GM23338 (cell line): ENCODE results near the gene RFNG. TPM values are rescaled to one million over a fixed set of nuclear protein-coding genes. Genes with fewer than 3 reads are reported as not detected.

Source experiments
- ATAC-seq: fragments of 200-7000 bp; cut with Tn5 transposase; 3 replicates; pipeline ENCODE4 v1.9.1; 2020
- DNase-seq: peaks from one replicate; pipeline ENCODE4 v3.0.0-alpha.2; 2015; ENCODE audit warnings: low spot score
- H2AFZ ChIP-seq: fragments of 200-600 bp; sonication (generic); 2 replicates; pipeline ENCODE4 v1.8.0; 2016; ENCODE audit warnings: antibody characterized with exemption, mild to moderate bottlenecking, moderate library complexity
- H3F3A ChIP-seq: fragments of 200-600 bp; sonication (generic); replicated peaks from 2 replicates; pipeline ENCODE4 v1.8.0; 2017; ENCODE audit warnings: antibody characterized with exemption, mixed run types, low read depth
- H3K27ac ChIP-seq: fragments of 200-600 bp; sonication (generic); 2 replicates; pipeline ENCODE4 v1.6.1; 2016; ENCODE audit warnings: low read depth
- H3K27me3 ChIP-seq: fragments of 200-600 bp; sonication (generic); 2 replicates; pipeline ENCODE4 v1.8.0; 2016; ENCODE audit warnings: mild to moderate bottlenecking, mixed run types, moderate library complexity; ENCODE audit not compliant: insufficient read depth
- H3K36me3 ChIP-seq: fragments of 200-600 bp; sonication (generic); 2 replicates; pipeline ENCODE4 v1.8.0; 2016; ENCODE audit warnings: mild to moderate bottlenecking; ENCODE audit not compliant: insufficient read depth
- H3K4me1 ChIP-seq: fragments of 200-600 bp; sonication (generic); 2 replicates; pipeline ENCODE4 v1.8.0; 2016; ENCODE audit warnings: mild to moderate bottlenecking, moderate library complexity; ENCODE audit not compliant: insufficient read depth
- H3K4me2 ChIP-seq: fragments of 200-600 bp; sonication (generic); 2 replicates; pipeline ENCODE4 v1.7.1; 2017; ENCODE audit warnings: mixed run types
- H3K4me3 ChIP-seq: fragments of 200-600 bp; sonication (generic); 2 replicates; pipeline ENCODE4 v1.6.1; 2016; ENCODE audit warnings: mixed run types
- H3K79me2 ChIP-seq: fragments of 200-600 bp; sonication (generic); replicated peaks from 2 replicates; pipeline ENCODE4 v1.8.0; 2017; ENCODE audit warnings: mild to moderate bottlenecking; ENCODE audit not compliant: insufficient read depth
- H3K9me2 ChIP-seq: fragments of 200-600 bp; sonication (generic); 2 replicates; pipeline ENCODE4 v1.8.0; 2017; ENCODE audit not compliant: insufficient read depth
- H4K20me1 ChIP-seq: fragments of 200-600 bp; sonication (generic); replicated peaks from 2 replicates; pipeline ENCODE4 v1.8.0; 2017; ENCODE audit warnings: mild to moderate bottlenecking; ENCODE audit not compliant: insufficient read depth
- H3K27ac Mint-ChIP-seq: 2 replicates; pipeline ENCODE4 v1.8.0; 2020; ENCODE audit warnings: inconsistent platforms, mild to moderate bottlenecking, moderate library complexity, mixed read lengths
- H3K27me3 Mint-ChIP-seq: 3 replicates; pipeline ENCODE4 v1.8.0; 2022; ENCODE audit warnings: low read depth, mild to moderate bottlenecking, moderate library complexity, mixed read lengths, inconsistent platforms; ENCODE audit not compliant: insufficient read depth, poor library complexity
- H3K36me3 Mint-ChIP-seq: 3 replicates; pipeline ENCODE4 v1.8.0; 2021; ENCODE audit warnings: low read depth, mild to moderate bottlenecking, inconsistent platforms, moderate library complexity, mixed read lengths
- H3K4me1 Mint-ChIP-seq: 3 replicates; pipeline ENCODE4 v1.8.0; 2020; ENCODE audit warnings: mild to moderate bottlenecking, inconsistent platforms, mixed read lengths
- H3K4me3 Mint-ChIP-seq: 3 replicates; pipeline ENCODE4 v1.8.0; 2021; ENCODE audit warnings: moderate library complexity, mild to moderate bottlenecking, inconsistent platforms, mixed read lengths
- H3K9me3 Mint-ChIP-seq: 3 replicates; pipeline ENCODE4 v1.8.0; 2020; ENCODE audit warnings: moderate library complexity, mild to moderate bottlenecking, inconsistent platforms, mixed read lengths
- ETS1 ChIP-seq: IDR thresholded peaks from 2 replicates; pipeline ENCODE4 v1.6.1; 2016; ENCODE audit warnings: antibody characterized with exemption
- NANOG ChIP-seq: IDR thresholded peaks from 2 replicates; pipeline ENCODE4 v1.6.1; 2016; ENCODE audit warnings: antibody characterized with exemption, borderline replicate concordance
- REST ChIP-seq: IDR thresholded peaks from one replicate; pipeline ENCODE4 v1.6.1; 2018; ENCODE audit warnings: antibody characterized with exemption; ENCODE audit not compliant: unreplicated experiment
- ZNF114 ChIP-seq: fragments of 250-450 bp; sonication (Bioruptor Pico); IDR thresholded peaks from 2 replicates; pipeline ENCODE4 v1.5.0; 2020; ENCODE audit warnings: mild to moderate bottlenecking, moderate library complexity
- ZNF331 ChIP-seq: fragments of 250-450 bp; sonication (Bioruptor Pico); IDR thresholded peaks from 2 replicates; pipeline ENCODE4 v1.5.0; 2020; ENCODE audit warnings: low read depth, mild to moderate bottlenecking, moderate library complexity
- polyA plus RNA-seq: library from polyadenylated mRNA; unstranded; fragments of >200 nt; fragmentation: Nextera tagmentation; extraction: Ambion mirVana; gene quantifications from 2 replicates; pipeline ENCODE4 v1.2.1, GENCODE V29; 2016
- total RNA-seq: library from RNA; depleted of rRNA; stranded (reverse); fragments of >200 nt; shearing (Covaris generic); gene quantifications from 2 replicates; pipeline ENCODE4 v1.2.3, GENCODE V29; 2014
- TF ChIP-seq, protein P1 (sequence below): fragments of 250-450 bp; sonication (Bioruptor Pico); IDR thresholded peaks from 2 replicates; pipeline ENCODE4 v1.5.0; 2020; ENCODE audit warnings: mild to moderate bottlenecking, moderate library complexity

The RFNG gene
- total and polyA plus RNA-seq, 2 experiments from 2014 or later: 18.0 to 44.7 TPM

GRCh38 chr17:82092628-82092994 is 41.0 kb upstream of the RFNG start (continued):
- TF ChIP-seq ETS1 (no peak), ZNF114 (CRISPR knock-in tag) (no peak)
- TF ChIP-seq, protein P1, sequence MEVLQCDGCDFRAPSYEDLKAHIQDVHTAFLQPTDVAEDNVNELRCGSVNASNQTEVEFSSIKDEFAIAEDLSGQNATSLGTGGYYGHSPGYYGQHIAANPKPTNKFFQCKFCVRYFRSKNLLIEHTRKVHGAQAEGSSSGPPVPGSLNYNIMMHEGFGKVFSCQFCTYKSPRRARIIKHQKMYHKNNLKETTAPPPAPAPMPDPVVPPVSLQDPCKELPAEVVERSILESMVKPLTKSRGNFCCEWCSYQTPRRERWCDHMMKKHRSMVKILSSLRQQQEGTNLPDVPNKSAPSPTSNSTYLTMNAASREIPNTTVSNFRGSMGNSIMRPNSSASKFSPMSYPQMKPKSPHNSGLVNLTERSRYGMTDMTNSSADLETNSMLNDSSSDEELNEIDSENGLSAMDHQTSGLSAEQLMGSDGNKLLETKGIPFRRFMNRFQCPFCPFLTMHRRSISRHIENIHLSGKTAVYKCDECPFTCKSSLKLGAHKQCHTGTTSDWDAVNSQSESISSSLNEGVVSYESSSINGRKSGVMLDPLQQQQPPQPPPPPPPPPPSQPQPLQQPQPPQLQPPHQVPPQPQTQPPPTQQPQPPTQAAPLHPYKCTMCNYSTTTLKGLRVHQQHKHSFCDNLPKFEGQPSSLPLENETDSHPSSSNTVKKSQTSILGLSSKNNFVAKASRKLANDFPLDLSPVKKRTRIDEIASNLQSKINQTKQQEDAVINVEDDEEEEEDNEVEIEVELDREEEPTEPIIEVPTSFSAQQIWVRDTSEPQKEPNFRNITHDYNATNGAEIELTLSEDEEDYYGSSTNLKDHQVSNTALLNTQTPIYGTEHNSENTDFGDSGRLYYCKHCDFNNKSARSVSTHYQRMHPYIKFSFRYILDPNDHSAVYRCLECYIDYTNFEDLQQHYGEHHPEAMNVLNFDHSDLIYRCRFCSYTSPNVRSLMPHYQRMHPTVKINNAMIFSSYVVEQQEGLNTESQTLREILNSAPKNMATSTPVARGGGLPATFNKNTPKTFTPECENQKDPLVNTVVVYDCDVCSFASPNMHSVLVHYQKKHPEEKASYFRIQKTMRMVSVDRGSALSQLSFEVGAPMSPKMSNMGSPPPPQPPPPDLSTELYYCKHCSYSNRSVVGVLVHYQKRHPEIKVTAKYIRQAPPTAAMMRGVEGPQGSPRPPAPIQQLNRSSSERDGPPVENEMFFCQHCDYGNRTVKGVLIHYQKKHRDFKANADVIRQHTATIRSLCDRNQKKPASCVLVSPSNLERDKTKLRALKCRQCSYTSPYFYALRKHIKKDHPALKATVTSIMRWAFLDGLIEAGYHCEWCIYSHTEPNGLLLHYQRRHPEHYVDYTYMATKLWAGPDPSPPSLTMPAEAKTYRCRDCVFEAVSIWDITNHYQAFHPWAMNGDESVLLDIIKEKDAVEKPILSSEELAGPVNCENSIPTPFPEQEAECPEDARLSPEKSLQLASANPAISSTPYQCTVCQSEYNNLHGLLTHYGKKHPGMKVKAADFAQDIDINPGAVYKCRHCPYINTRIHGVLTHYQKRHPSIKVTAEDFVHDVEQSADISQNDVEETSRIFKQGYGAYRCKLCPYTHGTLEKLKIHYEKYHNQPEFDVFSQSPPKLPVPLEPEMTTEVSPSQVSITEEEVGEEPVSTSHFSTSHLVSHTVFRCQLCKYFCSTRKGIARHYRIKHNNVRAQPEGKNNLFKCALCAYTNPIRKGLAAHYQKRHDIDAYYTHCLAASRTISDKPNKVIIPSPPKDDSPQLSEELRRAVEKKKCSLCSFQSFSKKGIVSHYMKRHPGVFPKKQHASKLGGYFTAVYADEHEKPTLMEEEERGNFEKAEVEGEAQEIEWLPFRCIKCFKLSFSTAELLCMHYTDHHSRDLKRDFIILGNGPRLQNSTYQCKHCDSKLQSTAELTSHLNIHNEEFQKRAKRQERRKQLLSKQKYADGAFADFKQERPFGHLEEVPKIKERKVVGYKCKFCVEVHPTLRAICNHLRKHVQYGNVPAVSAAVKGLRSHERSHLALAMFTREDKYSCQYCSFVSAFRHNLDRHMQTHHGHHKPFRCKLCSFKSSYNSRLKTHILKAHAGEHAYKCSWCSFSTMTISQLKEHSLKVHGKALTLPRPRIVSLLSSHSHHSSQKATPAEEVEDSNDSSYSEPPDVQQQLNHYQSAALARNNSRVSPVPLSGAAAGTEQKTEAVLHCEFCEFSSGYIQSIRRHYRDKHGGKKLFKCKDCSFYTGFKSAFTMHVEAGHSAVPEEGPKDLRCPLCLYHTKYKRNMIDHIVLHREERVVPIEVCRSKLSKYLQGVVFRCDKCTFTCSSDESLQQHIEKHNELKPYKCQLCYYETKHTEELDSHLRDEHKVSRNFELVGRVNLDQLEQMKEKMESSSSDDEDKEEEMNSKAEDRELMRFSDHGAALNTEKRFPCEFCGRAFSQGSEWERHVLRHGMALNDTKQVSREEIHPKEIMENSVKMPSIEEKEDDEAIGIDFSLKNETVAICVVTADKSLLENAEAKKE (CRISPR knock-in tag): no peak

DNA sequence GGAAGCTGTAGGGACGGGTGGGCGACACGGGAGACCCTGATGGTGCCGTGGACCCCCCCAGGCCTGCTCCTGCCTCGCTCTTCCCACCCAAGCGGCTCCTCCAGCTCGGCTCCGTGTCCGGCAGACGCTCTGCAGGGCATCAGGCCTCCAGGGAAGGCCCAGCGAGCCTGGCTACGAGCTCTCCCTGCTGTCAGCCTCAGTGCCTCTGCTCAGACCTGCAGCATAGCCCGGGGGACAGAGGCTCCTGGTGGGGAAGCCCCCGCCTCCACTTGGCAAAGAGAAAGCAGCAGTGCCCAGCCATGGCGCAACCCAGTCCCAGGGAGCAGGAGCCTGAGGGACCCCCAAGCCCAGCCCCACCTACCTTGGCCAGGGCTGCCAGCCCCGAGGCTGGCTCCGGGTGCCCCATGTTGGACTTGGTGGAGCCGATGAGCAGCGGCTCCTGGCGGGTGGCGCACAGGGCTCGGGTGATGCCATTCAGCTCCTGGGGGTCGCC is 40.5 kb upstream of the RFNG start:
- peaks cover 43% of the 10 kb centered on the region for H4K20me1 ChIP-seq
- ATAC-seq (no peak), DNase-seq (no peak)
- H3K36me3 ChIP-seq: peaks cover 18% of the 10 kb centered on the region; the same call in 1 of the 2 replicates
- H2AFZ ChIP-seq: no peak overlapping the region
- no peak overlapping the region for H3K4me2 ChIP-seq
- 0 out of 2 replicates have a peak, but pooled peaks cover 25% of the 10 kb centered on the region for H3F3A ChIP-seq
- H3K9me2 ChIP-seq: no peaks in the 10 kb centered on the region
- no peaks in the 10 kb centered on the region for H3K27me3 ChIP-seq
- no peak overlapping the region for H3K4me3 ChIP-seq
- Mint-ChIP-seq H3K27ac (no peak overlapping the region), H3K36me3 (peaks cover 62% of the 10 kb centered on the region; the same call in 2 of the 3 replicates), H3K4me3 (no peak overlapping the region), H3K9me3 (no peaks in the 10 kb centered on the region), H3K27me3 (peaks cover 6% of the 10 kb centered on the region), H3K4me1 (peaks cover 3% of the 10 kb centered on the region)
- no peak overlapping the region for H3K27ac ChIP-seq
- peaks cover 9% of the 10 kb centered on the region; the same call in 1 of the 2 replicates for H3K4me1 ChIP-seq
- peaks cover 33% of the 10 kb centered on the region for H3K79me2 ChIP-seq
- TF ChIP-seq ZNF331 (CRISPR knock-in tag) (no peak), ETS1 (no peak), REST (no peak), NANOG (no peak)
